SK-N-SH treated with all-trans-retinoic acid at 6 μM for 48 hours (cell line): ENCODE measurements around the gene TBCA.

Source experiments
- ESRRG ChIP-seq: fragments of 250-450 bp; sonication (Bioruptor Pico); IDR thresholded peaks from 2 replicates; pipeline ENCODE4 v1.6.1; 2021; ENCODE audit warnings: mild to moderate bottlenecking
- RARB ChIP-seq: fragments of 250-450 bp; sonication (Bioruptor Pico); IDR thresholded peaks from 2 replicates; pipeline ENCODE4 v1.8.0; 2021; ENCODE audit warnings: mild to moderate bottlenecking, moderate library complexity
- ZFP3 ChIP-seq: fragments of 250-450 bp; sonication (Bioruptor Pico); IDR thresholded peaks from 2 replicates; pipeline ENCODE4 v1.5.0; 2020; ENCODE audit warnings: mild to moderate bottlenecking, moderate library complexity

- TF ChIP-seq ESRRG (CRISPR knock-in tag) (no peak), RARB (CRISPR knock-in tag) (no peak), ZFP3 (no peak)
Measured at GRCh38 chr5:77670526-77670925, 105.6 kb downstream of the TBCA start.
